ENCODE measurements around the gene PTBP1.

PTBP1 gene

GRCh38 chr19:780935-781334 lies 16.3 kb upstream of the PTBP1 start:
- TF ChIP-seq CTCF (IDR thresholded peaks at IDR 0.05; ENCODE audit: insufficient read depth, low read length, missing control alignments): no peak
- H3K4me3 ChIP-seq (ENCODE audit: low read depth, low read length): no peak overlapping the region
- POLR2A ChIA-PET: no interaction called here
- CTCF ChIA-PET: no interaction called here
- no peak for DNase-seq (ENCODE audit: low read depth, low spot score)

- no peak for TF ChIP-seq CTCF (IDR thresholded peaks at IDR 0.05; ENCODE audit: insufficient read depth, low read length, missing control alignments)
- CTCF ChIA-PET: interaction anchor here (3.5 kb wide), 1 partner anchor 12 kb away, joined by 18 read pairs; no protein-coding TSS in a partner anchor
- peak overlapping the region; percentile 29 for H3K4me3 ChIP-seq (ENCODE audit: low read depth, low read length)
- DNase-seq (ENCODE audit: low read depth, low spot score): no peak
- POLR2A ChIA-PET: no interaction called here
These were observed 15.5 kb upstream of the PTBP1 start for GRCh38 chr19:781800-782184.

DNA sequence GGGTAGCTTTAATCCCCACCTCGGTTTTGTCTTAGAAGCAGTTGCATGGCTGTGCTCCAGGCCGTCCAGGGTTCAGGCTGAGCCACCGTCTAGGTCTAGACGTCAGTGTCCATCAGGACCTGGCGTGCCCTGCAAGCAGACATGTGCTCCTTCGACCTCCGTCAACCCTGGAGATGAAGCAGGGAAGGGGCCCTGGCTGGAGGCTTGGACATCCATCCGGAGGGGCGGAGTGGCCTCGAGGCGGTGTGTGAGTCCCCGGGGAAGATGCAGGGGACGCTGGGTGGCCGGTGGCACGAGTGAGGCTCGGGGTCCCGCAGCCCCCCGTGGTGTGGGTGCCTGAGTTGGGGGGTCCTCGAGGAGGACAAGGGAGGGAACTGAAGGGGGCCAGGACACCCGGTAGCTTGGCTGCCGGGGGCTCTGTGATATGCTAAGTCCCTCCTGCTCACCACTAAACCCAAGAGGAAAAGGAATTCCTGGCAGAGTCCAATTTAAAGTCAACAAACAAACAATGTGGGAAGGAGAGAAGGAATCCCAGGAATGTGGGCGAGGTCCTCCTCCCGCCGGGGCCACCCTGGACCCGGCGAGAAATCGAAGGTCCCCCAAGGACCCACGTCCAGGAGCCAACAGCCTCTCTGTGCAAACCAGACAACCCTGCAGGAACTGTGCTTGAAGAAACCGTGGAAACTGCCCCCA lies 14.9 kb upstream of the PTBP1 start:
- ChIA-PET CTCF (interaction anchor here (3.5 kb wide), 1 partner anchor 12 kb away, joined by 18 read pairs; no protein-coding TSS in a partner anchor), POLR2A (no interaction called here)
- no peak for TF ChIP-seq CTCF (IDR thresholded peaks at IDR 0.05; ENCODE audit: insufficient read depth, low read length, missing control alignments)
- H3K4me3 ChIP-seq (ENCODE audit: low read depth, low read length): peak overlapping the region; percentile 29
- DNase-seq (ENCODE audit: low read depth, low spot score): peak; percentile 17

- ChIA-PET POLR2A (interaction anchor here (1.6 kb wide), 1 partner anchor 14 kb away, joined by 7 read pairs; no protein-coding TSS in a partner anchor), CTCF (interaction anchor here (1.2 to 3.5 kb wide), 2 partner anchors 13 to 68 kb away, joined by 3 to 18 read pairs; no protein-coding TSS in a partner anchor)
- peak overlapping the region; percentile 25 for H3K4me3 ChIP-seq (ENCODE audit: low read depth, low read length)
- no peak for TF ChIP-seq CTCF (IDR thresholded peaks at IDR 0.05; ENCODE audit: insufficient read depth, low read length, missing control alignments)
- no peak for DNase-seq (ENCODE audit: low read depth, low spot score)
These were observed 14.2 kb upstream of the PTBP1 start for GRCh38 chr19:782878-783668.

GRCh38 chr19:784541-784940 lies 12.7 kb upstream of the PTBP1 start:
- ChIA-PET POLR2A (interaction anchor here (1.6 kb wide), 1 partner anchor 12 kb away, joined by 7 read pairs; no protein-coding TSS in a partner anchor), CTCF (interaction anchor here (1.2 to 3.5 kb wide), 2 partner anchors 15 to 66 kb away, joined by 3 to 18 read pairs; no protein-coding TSS in a partner anchor)
- H3K4me3 ChIP-seq (ENCODE audit: low read depth, low read length): no peak overlapping the region
- no peak for TF ChIP-seq CTCF (IDR thresholded peaks at IDR 0.05; ENCODE audit: insufficient read depth, low read length, missing control alignments)
- DNase-seq (ENCODE audit: low read depth, low spot score): no peak

GRCh38 chr19:787536-787935 lies 9.7 kb upstream of the PTBP1 start:
- ChIA-PET POLR2A (no interaction called here), CTCF (interaction anchor here (0.9 kb wide), 1 partner anchor 18 kb away, joined by 4 read pairs; no protein-coding TSS in a partner anchor)
- no peak for DNase-seq (ENCODE audit: low read depth, low spot score)
- TF ChIP-seq CTCF (IDR thresholded peaks at IDR 0.05; ENCODE audit: insufficient read depth, low read length, missing control alignments): no peak
- H3K4me3 ChIP-seq (ENCODE audit: low read depth, low read length): no peak overlapping the region
